NCI-H187 treated with DMSO at 0.1 percent for 48 hours (cell line): Measurements from ENCODE around the gene FBP1.

ENCODE experiments used
- DNase-seq: peaks from one replicate; lab custom pipeline; 2025; lab: John Stamatoyannopoulos, UW

Gene FBP1

DNA sequence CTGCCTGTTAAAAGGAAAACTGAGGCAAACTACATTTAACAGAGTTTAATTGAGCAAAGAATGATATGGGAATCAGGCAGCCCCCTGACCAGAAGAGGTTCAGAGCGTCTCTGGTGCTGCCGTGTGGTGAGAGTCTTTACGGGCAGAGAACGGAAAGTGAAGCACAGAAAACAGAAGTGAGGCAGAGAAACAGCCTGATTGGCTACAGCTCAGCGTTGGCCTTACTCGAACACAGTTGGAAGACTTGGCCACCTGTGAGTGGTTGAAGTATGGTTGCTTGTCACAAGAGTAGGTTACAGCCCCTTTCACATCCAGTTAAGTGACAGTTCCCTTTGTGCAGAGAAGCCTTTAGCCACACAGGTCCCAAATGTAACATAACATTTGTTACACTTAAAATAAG is 16.9 kb upstream of the FBP1 start:
- no peak for DNase-seq

DNA sequence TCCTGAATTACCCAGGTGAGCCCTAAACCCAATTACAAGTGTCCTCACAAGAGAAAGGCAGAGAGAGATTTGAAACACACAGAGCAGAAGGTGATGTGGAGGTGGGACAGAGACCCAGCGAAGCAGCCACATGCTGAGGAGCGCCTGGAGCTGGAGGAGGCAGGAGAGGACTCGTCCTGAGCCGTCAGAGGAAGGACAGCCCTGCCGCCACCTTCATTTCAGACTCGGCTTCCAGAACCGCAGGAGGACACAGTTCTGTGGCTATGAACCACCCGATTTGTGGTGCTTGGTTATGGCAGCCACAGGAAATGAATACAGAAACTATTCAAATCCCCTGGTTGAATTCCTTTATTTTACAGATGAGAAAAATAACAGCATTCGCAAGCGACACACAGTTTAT is 16.4 kb upstream of the FBP1 start:
- no peak for DNase-seq

DNA sequence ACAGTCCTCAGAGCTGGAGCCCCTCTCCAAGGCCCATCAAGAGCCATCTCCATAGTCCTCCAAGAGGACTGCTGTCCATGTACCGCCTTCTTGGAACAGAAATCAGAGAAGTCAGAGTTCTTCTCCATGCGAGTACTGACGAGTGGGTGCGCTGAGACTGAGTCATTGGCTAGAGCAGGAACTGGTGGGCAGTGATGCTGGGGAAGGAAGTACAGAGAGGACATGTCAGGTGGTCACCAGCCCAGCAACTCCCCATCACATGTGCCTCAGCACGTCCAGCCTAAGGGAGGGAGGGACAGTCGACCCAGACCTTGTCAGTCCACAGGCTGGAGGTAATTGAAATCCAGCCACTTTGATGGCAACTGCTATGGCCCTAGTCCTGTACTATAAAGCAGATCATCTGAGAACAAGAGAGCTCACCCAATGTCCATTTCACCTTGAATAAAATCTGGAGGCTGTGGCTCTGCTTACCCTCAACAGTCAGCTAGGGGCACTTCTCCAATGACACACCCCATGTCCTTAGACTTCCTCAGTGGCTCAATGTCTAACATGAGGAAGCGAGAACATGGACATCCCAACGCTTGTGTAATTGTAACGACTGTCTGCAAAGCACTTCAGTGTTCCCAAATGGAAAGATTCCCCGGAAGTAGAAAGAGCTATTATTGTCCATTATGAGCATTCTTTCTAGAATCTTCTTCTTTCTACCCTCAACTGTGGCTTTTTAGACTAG is 15.0 kb upstream of the FBP1 start:
- DNase-seq, result no peak

DNA sequence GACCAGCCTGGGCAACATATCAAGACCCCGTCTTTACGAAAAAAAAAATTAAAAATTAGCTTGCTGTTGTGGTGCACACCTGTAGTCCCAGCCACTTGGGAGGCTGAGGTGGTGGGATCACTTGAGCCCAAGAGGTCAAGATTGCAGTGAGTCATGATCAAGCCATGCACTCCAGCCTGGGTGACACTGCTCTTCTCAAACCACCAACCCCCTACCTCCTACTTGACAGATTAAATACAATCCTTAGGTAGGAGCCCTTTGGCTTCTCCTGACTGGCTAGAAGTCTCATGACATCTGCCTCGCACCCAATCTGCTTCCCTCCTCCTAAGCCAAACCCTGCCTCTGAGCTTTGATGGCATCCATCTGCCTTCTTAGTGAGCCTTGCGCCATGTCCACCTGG is 11.6 kb upstream of the FBP1 start:
- DNase-seq, result no peak

GRCh38 chr9:94649100-94649819 is 9.9 kb upstream of the FBP1 start:
- no peak for DNase-seq

- DNase-seq, result no peak
Measured at GRCh38 chr9:94648185-94648584, 8.9 kb upstream of the FBP1 start.

DNA sequence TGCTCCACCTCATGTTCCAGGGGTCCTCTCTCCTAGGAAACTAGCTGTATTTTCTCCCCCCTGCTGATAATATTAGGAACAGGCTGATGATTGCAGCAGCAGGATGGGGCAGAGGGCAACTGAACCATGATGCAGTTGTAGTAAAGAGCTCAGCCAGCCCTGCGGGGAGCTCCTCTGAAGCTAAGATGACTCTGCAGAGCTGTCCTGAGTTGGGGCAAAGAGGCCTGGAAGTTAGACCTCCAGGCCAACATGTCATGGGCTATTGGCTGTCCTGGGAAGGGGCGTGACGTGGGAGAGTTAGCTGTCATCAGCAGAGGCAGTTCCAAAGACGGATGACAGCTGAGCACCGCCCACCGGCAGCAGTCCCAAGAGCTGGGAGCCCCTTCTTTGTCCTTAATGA is 6.6 kb upstream of the FBP1 start:
- DNase-seq, result no peak

- DNase-seq, result no peak
Measured at GRCh38 chr9:94644543-94644942, 5.2 kb upstream of the FBP1 start.

DNA sequence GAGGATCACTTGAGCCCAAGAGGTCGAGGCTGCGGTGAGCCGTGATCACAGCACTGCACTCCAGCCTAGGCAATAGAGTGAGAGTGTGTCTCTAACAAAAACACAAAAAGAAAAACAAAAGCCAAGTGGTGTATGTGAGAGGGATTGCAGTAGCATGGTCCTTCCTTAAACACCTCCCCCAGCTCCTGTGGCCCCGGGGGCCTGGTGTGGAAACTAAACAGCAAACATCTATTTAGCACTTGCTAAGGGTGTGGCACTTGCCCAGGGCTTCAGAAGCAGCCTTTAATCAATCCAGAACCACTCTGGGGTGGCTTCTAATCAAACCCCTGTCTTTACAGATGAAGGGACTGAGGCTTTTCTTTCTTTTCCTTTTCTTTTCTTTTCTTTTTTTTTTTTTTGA is 4.4 kb upstream of the FBP1 start:
- no peak for DNase-seq

DNA sequence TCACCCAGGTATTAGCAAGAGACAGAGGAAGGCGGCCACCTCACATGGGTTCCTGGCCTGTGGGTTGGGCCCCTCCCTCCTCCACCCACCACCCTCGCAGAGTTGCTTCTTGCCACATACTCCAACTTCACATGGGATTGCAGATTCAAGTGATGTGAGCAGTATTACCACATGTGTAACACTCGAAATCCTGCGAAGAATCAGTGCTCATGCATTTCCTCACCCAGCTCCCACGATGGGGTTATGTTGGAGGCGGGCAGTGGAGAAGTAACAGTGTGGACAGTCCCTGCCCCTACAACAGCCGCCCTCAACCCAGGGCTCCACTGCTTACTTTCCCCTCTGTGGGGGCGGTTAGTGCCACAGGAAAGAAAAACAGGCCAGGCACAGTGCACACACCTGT is 3.9 kb upstream of the FBP1 start:
- no peak for DNase-seq

GRCh38 chr9:94642501-94642900 is 3.2 kb upstream of the FBP1 start:
- DNase-seq, result no peak

DNA sequence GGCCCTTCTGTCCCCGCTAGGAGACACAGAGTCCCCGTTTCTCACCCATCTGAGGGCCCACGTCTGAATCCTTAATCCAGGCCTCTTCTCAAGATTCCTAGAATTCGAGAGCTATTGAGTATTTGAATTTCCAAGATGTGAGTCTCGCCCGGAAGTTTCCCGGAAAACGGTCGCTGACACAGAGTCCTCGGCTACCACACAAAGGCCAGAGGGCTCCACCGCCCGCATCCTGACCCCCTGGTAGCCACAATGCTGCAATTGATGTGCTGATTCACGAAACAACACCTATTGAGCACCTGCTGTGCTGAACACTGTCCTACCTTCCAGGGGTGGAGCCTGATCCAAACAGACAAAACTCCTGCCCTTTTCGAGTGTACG is 670 bp upstream of the FBP1 start:
- no peak for DNase-seq

GRCh38 chr9:94638335-94639060 is 820 bp downstream of the FBP1 start:
- no peak for DNase-seq

GRCh38 chr9:94632737-94633136 is 6.6 kb downstream of the FBP1 start:
- no peak for DNase-seq

- DNase-seq, result no peak
Measured at GRCh38 chr9:94631599-94631998, 7.7 kb downstream of the FBP1 start.

- no peak for DNase-seq
Measured at GRCh38 chr9:94630833-94631232, 8.5 kb downstream of the FBP1 start.

- DNase-seq, result no peak
Measured at GRCh38 chr9:94630281-94630680, 9.0 kb downstream of the FBP1 start.

DNA sequence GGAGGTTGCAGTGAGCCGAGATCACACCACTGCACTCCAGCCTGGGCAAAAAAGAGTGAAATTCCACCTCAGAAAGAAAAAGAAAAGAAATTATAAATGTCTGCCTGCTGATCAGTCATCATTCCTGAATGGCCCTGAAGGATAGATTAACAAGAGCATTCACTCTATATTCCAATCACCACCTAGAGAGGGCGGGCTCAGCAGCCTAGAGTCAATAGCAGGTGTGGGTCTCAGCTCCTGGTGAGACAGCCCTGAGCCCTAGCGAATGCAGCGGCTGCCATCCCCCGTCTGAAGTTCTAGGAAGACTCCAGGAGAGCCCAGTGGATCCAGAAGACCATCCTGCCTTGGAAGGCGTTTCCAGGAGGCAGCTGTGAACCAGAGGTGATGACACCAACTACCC is 12.0 kb downstream of the FBP1 start:
- no peak for DNase-seq

- no peak for DNase-seq
Measured at GRCh38 chr9:94625835-94626234, 13.5 kb downstream of the FBP1 start.

GRCh38 chr9:94624629-94625028 is 14.7 kb downstream of the FBP1 start:
- DNase-seq, result no peak

- DNase-seq, result no peak
Measured at GRCh38 chr9:94623253-94623652, 16.1 kb downstream of the FBP1 start.

DNA sequence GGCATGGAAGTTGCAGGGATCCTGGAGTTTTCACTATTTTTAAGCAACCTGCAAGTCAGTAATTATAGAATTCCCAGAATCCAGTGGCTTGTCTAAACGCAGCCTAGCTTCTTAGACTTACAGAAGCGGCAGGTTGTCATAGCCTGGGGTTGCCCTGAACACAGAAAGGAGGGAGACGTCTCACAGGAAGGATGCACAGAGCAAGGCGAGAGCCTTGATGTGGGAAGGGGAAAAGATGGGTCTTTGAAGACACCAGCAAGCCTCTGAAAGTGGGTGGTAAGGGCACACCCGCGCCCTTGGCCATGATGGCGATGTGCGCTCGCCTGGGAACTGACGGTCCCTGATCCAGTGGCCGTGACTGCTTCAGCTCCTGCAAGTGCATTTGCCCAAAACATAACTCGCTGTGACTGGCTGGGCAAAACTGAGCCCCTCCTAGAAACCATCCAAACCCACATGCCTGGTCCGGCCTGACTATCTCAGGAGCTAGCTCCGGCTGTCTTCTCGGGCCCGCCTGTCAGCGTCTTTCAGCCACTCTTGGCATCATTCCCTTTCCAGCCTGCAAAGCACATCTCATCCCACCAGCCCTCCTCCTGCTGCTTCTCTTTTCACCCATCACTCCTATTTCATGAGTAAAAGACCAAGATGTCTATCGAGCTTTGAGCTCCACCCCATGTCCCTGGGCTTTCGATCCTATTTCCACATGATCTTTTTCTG is 17.1 kb downstream of the FBP1 start:
- no peak for DNase-seq

GRCh38 chr9:94619026-94619425 is 20.3 kb downstream of the FBP1 start:
- no peak for DNase-seq
